Stimulated activated naive CD8-positive, alpha-beta T cell treated with anti-CD3 and anti-CD28 coated beads, Interleukin-15, amount 100 ng/mL, for 72 hours (primary cell): ENCODE results near the gene SPSB2.
"Not testable (repeated sequence)": the region's sequence is repeated elsewhere in the genome, so short reads cannot be mapped to it uniquely, and the experiment has no call there.

Source experiments
- ATAC-seq: fragments of 150-1000 bp; cut with Tn5 transposase; 2 replicates; pipeline ENCODE4 v1.10.0; 2021; ENCODE audit warnings: mild to moderate bottlenecking, moderate library complexity
- DNase-seq, 2 donors: peaks; one replicate each; pipeline ENCODE4 v3.0.0; 2021 to 2022
- H3K27ac Mint-ChIP-seq, 2 donors: one replicate each; pipeline ENCODE4 v1.8.0; 2022; ENCODE audit warnings: mild to moderate bottlenecking in 2 of 2, mixed read lengths in 2 of 2, moderate library complexity in 2 of 2
- H3K27me3 Mint-ChIP-seq: one replicate; pipeline ENCODE4 v1.8.0; 2022; ENCODE audit warnings: mixed read lengths
- H3K4me1 Mint-ChIP-seq: one replicate; pipeline ENCODE4 v1.8.0; 2022; ENCODE audit warnings: mild to moderate bottlenecking, mixed read lengths
- H3K4me3 Mint-ChIP-seq, 2 donors: one replicate each; pipeline ENCODE4 v1.8.0; 2022; ENCODE audit warnings: mild to moderate bottlenecking in 2 of 2, mixed read lengths in 2 of 2, moderate library complexity in 1 of 2
- H3K9me3 Mint-ChIP-seq, 2 donors: one replicate each; pipeline ENCODE4 v1.8.0; 2022; ENCODE audit warnings: mixed read lengths in 2 of 2

Gene SPSB2

GRCh38 chr12:6873094-6874014 lies at the start of gene SPSB2:
Gene SPSB2, minus strand, starts transcription at chr12:6873303. Its CDS starts 402 bp downstream, at chr12:6872901.
- DNase-seq (peak; percentile 99), ATAC-seq (peak; percentile 90)
- no peaks in the 10 kb centered on the region for H3K9me3 Mint-ChIP-seq
- no peaks in the 10 kb centered on the region for H3K27me3 Mint-ChIP-seq
- peaks cover 68% of the 10 kb centered on the region for H3K4me1 Mint-ChIP-seq
- peak within 1 kb of the TSS; percentile 93 to 96 for H3K27ac Mint-ChIP-seq
- H3K4me3 Mint-ChIP-seq = peak within 1 kb of the TSS; percentile 93 to 97

GRCh38 chr12:6921996-6922946 lies 49.2 kb upstream of the SPSB2 start:
- Mint-ChIP-seq H3K9me3 (no peaks in the 10 kb centered on the region), H3K4me3 (no peak overlapping the region), H3K27me3 (no peaks in the 10 kb centered on the region), H3K4me1 (peaks cover 67% of the 10 kb centered on the region), H3K27ac (peak overlapping the region; percentile 23 to 78)
- no peak for ATAC-seq
- no peak for DNase-seq

DNA sequence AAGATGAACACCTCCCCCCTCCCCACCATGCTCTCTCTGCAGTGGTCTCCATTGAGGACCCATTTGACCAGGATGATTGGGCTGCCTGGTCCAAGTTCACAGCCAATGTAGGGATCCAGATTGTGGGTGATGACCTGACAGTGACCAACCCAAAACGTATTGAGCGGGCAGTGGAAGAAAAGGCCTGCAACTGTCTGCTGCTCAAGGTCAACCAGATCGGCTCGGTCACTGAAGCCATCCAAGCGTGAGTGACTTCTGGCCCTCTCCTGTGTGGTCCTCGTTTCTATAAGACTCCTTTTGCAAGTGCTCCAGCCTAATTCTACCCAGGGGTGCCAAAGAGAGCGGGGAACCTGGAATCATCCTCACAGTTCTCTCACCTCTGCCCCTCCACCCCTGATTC lies 48.4 kb upstream of the SPSB2 start:
- Mint-ChIP-seq H3K4me3 (no peak overlapping the region), H3K4me1 (peaks cover 67% of the 10 kb centered on the region), H3K27ac (peak overlapping the region in 1 of 2 donors; percentile 21), H3K27me3 (no peaks in the 10 kb centered on the region), H3K9me3 (no peaks in the 10 kb centered on the region)
- DNase-seq = no peak
- no peak for ATAC-seq

DNA sequence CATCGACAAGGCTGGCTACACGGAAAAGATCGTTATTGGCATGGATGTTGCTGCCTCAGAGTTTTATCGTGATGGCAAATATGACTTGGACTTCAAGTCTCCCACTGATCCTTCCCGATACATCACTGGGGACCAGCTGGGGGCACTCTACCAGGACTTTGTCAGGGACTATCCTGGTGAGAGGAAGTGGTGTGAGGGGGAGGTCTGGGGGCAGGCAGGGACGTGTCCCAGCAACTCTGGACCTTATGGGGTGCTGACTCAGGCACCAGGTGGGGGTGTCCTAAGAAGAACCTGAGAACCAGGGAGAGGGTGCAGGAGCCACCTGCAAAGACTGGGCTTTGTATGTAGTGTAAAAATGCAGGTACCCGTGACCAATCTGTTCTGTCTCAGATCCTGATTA lies 46.5 kb upstream of the SPSB2 start:
- Mint-ChIP-seq H3K4me3 (no peak overlapping the region), H3K4me1 (peaks cover 69% of the 10 kb centered on the region), H3K27ac (peak overlapping the region; percentile 4 to 89), H3K27me3 (no peaks in the 10 kb centered on the region), H3K9me3 (no peaks in the 10 kb centered on the region)
- DNase-seq (no peak), ATAC-seq (no peak)

- DNase-seq = no peak
- peaks cover 65% of the 10 kb centered on the region for H3K4me1 Mint-ChIP-seq
- ATAC-seq = no peak
- H3K4me3 Mint-ChIP-seq = no peak overlapping the region
- H3K9me3 Mint-ChIP-seq = no peaks in the 10 kb centered on the region
- H3K27ac Mint-ChIP-seq = no peak overlapping the region
- H3K27me3 Mint-ChIP-seq = no peaks in the 10 kb centered on the region
Observed at GRCh38 chr12:6917491-6918231, 44.6 kb upstream of the SPSB2 start.

GRCh38 chr12:6916426-6917200 lies 43.5 kb upstream of the SPSB2 start:
- Mint-ChIP-seq H3K4me1 (peaks cover 58% of the 10 kb centered on the region), H3K9me3 (no peaks in the 10 kb centered on the region), H3K27ac (peak overlapping the region; percentile 21 to 43), H3K4me3 (peak overlapping the region in 1 of 2 donors; percentile 97), H3K27me3 (no peaks in the 10 kb centered on the region)
- ATAC-seq (no peak), DNase-seq (no peak)

DNA sequence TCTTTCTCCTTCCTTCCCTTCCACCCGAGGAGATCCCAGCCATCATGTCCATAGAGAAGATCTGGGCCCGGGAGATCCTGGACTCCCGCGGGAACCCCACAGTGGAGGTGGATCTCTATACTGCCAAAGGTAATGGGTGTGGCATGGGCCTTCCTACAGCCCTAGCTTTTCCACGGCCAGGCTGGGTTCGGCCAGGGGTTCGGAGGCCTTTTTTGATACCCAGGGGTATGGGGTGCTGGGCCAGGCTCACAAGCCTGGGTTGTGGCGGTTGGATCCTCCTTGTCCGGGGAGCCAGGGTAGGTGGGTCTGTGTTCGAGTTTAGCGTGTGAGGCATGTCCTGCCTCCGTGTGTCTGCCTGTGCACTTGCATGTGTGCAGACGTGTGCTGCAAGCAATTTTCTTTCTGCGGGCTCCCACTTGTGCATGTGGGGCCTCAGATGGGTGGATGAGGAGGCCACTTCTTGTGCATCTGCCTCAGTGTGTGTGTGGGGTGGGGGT lies 42.7 kb upstream of the SPSB2 start:
- Mint-ChIP-seq H3K4me1 (peaks cover 55% of the 10 kb centered on the region), H3K27ac (peak overlapping the region in 1 of 2 donors; percentile 61), H3K4me3 (peak overlapping the region; percentile 94 to 97), H3K27me3 (no peaks in the 10 kb centered on the region), H3K9me3 (no peaks in the 10 kb centered on the region)
- ATAC-seq = no peak
- no peak for DNase-seq

DNA sequence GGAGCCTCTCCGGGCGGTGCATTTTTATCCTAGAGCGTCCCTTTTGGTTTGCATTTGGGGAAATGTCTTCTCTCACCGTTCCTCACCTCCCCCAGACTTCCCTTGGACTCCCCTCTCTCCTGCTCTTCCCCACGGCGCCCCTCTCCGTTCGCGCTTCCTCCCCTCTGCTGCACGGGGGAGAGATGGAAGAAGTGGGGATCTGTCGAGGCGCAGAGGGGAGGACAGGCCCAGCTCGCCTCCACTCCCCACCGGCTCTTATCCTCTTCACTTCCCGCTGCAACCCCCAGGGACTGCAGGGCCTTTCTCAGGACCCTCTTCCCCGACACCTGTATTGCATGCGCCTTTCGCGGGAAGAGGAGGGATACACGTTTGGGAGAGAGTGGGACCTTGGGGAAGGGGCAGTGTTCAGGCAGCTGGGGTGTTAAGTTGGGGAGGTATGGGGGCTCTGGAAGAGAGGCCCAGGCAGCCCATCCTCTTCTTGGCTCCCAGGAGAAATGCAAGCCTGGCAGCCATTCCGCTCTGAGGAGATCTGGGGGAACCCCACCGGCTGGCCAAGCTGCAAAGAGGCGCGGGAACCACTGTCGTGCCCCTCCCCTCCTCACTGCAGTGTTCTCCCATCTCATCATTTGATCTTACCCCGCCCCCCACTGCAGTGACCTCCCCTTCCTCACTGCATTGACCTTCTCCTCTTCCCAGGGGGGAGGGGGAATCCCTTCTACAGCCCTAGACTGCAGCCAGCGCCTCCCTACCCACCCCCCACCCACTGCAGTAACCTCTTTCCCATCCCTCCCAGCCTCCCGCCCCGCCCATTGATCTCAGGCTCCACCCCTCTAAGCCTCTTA lies 42.1 kb upstream of the SPSB2 start:
- Mint-ChIP-seq H3K4me1 (peaks cover 55% of the 10 kb centered on the region), H3K27me3 (no peaks in the 10 kb centered on the region), H3K9me3 (no peaks in the 10 kb centered on the region), H3K4me3 (peak overlapping the region; percentile 94 to 97), H3K27ac (peak overlapping the region; percentile 94 to 96)
- ATAC-seq (peak; percentile 10), DNase-seq (no peak)

- Mint-ChIP-seq H3K27ac (peak within 1 kb of the TSS; percentile 94 to 96), H3K9me3 (no peaks in the 10 kb centered on the region), H3K4me1 (peaks cover 47% of the 10 kb centered on the region), H3K4me3 (peak within 1 kb of the TSS; percentile 94 to 97), H3K27me3 (no peaks in the 10 kb centered on the region)
- peak; percentile 76 to 81 for DNase-seq
- peak; percentile 93 for ATAC-seq
Observed at GRCh38 chr12:6914246-6914946, 41.3 kb upstream of the SPSB2 start, which contains the start of gene ENO2. Gene ENO2, plus strand, starts transcription at chr12:6914580. Its CDS starts 1,253 bp downstream, at chr12:6915833.

DNA sequence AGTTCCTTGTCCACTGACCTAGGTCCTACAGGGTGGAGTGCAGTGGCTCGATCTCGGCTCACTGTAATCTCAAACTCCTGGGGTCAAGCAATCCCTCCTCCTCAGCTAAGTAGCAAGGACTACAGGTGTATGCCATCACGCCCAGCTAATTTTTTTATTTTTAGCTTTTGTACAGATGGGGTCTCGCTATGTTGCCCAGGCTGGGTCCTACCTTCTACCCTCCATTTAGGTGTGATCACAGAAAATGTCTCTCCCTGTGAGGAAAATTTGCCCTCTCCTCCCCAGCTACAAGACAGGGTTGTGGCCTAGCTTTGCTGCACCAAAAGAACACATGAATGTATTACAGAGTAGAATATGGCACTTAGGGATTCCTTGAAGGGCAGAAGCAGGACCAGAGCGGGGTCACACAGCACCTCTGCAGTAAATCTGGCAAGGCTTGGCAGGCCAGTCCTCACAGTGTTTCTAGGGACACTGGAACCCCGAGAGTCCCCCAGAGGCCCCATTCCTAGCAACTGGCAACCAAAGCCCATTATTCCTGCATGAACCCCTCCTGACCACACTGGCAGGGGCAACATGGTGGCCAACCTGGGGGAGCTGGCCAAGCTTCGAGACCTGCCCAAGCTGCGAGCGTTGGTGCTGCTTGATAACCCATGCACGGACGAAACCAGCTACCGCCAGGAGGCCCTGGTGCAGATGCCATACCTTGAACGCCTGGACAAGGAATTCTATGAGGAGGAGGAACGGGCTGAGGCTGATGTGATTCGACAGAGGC lies 39.2 kb upstream of the SPSB2 start:
- Mint-ChIP-seq H3K4me3 (peak overlapping the region; percentile 53 to 84), H3K9me3 (no peaks in the 10 kb centered on the region), H3K27me3 (no peaks in the 10 kb centered on the region), H3K4me1 (peaks cover 42% of the 10 kb centered on the region), H3K27ac (peak overlapping the region in 1 of 2 donors; percentile 57)
- ATAC-seq = no peak
- no peak for DNase-seq

DNA sequence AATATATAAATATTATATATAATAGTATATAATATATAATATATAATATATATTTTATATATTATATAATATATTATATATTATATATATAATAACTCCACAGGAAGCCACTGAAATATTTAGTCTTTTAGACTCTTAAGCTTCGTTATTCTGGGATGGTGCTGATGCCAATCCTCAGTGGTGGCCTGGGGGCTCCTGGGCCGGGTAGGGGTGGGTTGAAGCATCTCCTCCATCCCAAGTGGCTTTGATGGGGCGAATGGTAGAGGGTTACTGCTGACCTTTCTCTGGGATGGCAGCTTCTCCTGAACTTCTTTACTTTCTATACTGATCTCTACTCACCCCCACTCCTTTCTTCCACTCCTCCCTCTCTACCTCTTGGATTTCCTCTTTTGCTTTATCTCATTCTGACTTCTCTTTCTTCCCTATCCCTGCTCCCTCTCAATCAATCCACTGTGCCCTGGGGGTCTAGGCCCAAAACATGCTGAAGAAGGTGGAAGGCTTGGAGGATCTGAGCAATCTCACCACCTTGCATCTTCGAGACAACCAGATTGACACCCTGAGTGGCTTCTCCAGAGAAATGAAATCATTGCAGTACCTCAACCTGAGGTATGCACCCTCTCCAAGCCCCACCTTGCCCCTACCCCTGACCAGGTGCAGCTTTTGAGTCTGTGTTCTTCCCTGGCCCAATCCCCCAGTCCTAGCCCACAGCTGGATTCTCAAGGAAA lies 36.5 kb upstream of the SPSB2 start:
- Mint-ChIP-seq H3K4me3 (no peak overlapping the region), H3K9me3 (no peaks in the 10 kb centered on the region), H3K4me1 (peaks cover 17% of the 10 kb centered on the region), H3K27me3 (no peaks in the 10 kb centered on the region), H3K27ac (no peak overlapping the region)
- no peak for ATAC-seq
- DNase-seq = no peak

DNA sequence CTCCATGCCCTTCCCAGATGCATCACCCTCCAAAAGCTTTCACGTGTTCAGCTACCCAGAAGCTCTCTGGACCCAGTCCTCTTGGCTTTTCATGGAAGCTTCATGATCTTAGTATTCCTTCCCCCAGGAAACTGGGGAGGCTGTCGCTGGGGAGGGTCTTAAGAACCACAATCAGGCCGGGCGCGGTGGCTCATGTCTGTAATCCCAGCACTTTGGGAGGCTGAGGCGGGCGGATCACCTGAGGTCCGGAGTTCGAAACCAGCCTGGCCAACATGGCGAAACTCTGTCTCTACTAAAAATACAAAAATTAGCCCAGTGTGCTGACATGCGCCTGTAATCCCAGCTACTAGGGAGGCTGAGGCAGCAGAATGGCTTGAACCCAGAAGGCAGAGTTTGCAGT lies 35.0 kb upstream of the SPSB2 start:
- not testable (repeated sequence) for DNase-seq, H3K9me3 Mint-ChIP-seq, H3K27me3 Mint-ChIP-seq, H3K27ac Mint-ChIP-seq, H3K4me3 Mint-ChIP-seq, H3K4me1 Mint-ChIP-seq, ATAC-seq
